GM20000 (cell line): ENCODE results near the gene CRLF1.

Experiments used
- DNase-seq: peaks from one replicate; pipeline ENCODE4 v3.0.0; 2012; ENCODE audit warnings: low spot score
- TF ChIP-seq, protein P1 (sequence below): IDR thresholded peaks from 2 replicates; pipeline ENCODE4 v1.5.1; 2012; ENCODE audit warnings: mild to moderate bottlenecking, control low read depth; ENCODE audit errors: extremely low read depth, missing control alignments

Gene CRLF1

DNA sequence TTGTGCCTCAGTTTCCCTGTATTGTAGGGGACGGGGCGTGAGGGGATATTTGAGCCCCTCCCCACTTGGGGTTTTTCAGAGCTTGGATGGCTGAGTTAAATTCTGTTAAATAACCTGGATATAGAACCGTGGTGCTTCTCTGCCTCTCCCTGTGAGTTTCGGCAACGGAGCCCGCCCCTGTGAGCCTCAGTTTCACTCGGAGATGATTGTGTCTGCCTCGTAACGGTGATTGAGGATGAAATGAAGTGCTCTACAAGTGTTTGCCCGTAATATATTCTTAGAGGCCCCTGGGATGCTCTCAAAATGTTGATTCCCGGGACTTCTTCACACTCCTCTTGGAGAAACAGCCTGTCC, 48.4 kb downstream of the CRLF1 start:
- DNase-seq: no peak
- TF ChIP-seq, protein P1, sequence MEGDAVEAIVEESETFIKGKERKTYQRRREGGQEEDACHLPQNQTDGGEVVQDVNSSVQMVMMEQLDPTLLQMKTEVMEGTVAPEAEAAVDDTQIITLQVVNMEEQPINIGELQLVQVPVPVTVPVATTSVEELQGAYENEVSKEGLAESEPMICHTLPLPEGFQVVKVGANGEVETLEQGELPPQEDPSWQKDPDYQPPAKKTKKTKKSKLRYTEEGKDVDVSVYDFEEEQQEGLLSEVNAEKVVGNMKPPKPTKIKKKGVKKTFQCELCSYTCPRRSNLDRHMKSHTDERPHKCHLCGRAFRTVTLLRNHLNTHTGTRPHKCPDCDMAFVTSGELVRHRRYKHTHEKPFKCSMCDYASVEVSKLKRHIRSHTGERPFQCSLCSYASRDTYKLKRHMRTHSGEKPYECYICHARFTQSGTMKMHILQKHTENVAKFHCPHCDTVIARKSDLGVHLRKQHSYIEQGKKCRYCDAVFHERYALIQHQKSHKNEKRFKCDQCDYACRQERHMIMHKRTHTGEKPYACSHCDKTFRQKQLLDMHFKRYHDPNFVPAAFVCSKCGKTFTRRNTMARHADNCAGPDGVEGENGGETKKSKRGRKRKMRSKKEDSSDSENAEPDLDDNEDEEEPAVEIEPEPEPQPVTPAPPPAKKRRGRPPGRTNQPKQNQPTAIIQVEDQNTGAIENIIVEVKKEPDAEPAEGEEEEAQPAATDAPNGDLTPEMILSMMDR: no peak

DNA sequence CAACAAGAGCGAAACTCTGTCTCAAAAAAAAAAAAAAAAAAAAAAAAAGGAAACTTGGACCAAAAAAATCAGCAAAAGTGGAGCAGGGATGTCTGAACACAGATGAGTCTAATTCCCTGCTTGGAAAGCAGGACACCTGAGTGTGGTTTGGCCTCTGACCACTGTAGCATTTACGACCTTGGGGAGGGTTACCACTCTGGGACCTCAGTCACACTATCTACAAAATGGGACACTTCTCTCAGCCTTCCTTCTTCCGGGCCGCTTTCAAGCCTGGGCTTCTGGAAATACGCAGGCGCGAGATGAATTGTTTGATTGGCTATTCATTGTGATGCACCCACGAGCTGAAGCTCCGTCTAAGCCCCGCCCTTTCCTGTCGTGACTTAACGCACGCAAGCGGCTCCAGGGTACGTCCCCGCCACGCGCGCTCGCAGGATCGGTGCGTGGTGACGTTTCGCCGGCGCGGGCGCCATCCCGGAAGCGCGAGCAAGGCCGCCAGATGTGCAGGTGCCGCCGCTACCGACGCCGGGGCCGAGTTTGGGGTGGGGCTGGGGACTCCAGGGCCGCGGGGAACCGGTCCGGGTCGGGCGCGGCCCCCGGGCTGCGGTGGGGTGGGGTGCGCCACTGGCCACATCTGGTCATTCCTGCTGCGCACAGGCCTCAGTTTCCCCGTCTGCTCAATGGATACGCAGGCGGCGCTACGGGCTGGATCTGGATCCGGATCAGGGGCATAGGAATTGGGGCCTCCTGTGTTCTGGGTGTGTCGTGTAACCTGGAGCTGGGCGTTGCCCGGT, 49.0 kb downstream of the CRLF1 start, which contains the start of gene KXD1:
Gene KXD1, plus strand, starts transcription at position 460 of the 791 bp plus-strand sequence. CDS start 4,187 bp downstream, outside the sequence.
- DNase-seq: peak; percentile 98
- TF ChIP-seq, protein P1: no peak

DNA sequence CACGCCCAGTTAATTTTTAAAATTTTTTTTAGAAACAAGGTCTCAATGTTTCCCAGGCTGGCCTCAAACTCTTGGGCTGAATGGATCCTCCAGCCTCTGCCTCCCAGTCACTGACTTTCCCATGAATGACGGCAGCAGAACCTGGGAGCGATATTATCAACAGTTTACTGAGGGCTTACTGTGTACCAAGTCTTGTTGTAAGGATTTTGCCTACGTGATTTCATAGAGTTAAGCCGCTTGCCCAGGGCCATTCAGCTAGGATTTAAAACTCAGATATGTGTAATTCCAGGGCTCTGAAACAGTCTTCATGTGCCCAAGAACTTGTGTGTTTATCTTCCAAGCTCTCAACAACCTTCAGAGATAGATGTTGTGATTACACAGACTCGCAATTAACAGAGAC, 55.0 kb downstream of the CRLF1 start:
- DNase-seq: no peak
- TF ChIP-seq, protein P1: no peak

DNA sequence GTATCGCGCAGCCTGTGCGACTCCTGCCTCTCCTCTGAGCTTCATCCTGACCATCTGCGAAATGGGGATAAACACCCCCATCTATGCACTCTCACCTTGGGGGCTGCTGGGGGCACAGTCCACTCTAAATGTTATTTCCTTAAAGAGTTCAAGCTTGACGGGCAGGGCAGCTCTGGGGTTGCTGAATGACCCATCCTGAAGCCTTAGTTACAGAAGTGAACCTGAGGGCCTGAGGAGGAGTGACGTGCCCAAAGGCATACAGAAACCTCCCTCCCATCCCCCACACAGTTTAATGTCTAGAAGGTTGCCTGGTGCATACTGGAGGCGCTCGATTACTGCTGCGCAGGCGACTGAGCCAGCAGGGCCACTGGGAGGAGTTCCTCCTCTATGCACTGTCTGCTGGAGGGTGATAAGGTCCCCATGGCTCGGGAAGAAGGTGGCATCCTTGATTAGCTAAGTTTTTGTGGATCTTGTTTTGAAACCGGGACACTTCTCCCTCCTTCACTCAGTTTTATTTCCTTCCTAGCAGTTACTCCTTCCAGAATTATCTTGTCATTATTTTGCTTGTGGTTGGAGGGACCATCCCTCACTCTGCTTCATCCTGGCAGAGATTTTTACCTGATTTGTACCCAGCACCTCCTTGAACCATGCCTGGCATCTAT, 62.7 kb downstream of the CRLF1 start:
- TF ChIP-seq, protein P1: peak; percentile 7
- peak; percentile 90 for DNase-seq
